NB4 (cell line): ENCODE data around the gene ELOVL1.

Experiments used
- MYC ChIP-seq: IDR thresholded peaks from 2 replicates; pipeline ENCODE4 v1.6.1; 2011; ENCODE audit warnings: low read depth, low read length
- POLR2A ChIP-seq: IDR thresholded peaks from 2 replicates; pipeline ENCODE4 v1.6.1; 2011; ENCODE audit warnings: mild to moderate bottlenecking; ENCODE audit not compliant: insufficient read length; ENCODE audit errors: extremely low read depth
- TF ChIP-seq, protein P1 (sequence below): IDR thresholded peaks from one replicate; pipeline ENCODE4 v1.5.1; 2012; ENCODE audit warnings: low read depth, low read length
- TF ChIP-seq, protein P2 (sequence below): IDR thresholded peaks from 2 replicates; pipeline ENCODE4 v1.6.1; 2011; ENCODE audit warnings: low read depth, low read length

DNA sequence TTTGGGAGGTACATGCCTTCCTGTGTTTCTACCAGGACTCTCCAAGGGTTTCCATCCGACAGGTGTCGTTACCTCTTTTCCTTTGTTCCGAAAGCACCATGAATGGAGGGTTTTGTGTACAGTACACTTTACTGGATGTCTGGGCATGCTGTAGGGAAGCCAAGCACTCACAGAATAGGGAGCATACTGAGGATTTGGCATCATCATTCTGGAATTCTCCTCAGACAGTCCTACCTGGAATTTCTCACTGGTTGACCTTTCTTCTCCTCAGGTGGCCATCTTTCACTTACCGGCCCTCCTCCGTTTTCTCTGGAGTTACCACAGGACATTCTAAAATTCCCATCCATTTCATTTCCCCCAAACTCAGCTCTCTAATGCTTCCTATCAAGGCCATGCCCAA is 36.1 kb downstream of the ELOVL1 start:
- TF ChIP-seq, protein P1, sequence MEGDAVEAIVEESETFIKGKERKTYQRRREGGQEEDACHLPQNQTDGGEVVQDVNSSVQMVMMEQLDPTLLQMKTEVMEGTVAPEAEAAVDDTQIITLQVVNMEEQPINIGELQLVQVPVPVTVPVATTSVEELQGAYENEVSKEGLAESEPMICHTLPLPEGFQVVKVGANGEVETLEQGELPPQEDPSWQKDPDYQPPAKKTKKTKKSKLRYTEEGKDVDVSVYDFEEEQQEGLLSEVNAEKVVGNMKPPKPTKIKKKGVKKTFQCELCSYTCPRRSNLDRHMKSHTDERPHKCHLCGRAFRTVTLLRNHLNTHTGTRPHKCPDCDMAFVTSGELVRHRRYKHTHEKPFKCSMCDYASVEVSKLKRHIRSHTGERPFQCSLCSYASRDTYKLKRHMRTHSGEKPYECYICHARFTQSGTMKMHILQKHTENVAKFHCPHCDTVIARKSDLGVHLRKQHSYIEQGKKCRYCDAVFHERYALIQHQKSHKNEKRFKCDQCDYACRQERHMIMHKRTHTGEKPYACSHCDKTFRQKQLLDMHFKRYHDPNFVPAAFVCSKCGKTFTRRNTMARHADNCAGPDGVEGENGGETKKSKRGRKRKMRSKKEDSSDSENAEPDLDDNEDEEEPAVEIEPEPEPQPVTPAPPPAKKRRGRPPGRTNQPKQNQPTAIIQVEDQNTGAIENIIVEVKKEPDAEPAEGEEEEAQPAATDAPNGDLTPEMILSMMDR = no peak
- TF ChIP-seq POLR2A (no peak), MYC (no peak)
- TF ChIP-seq, protein P2, sequence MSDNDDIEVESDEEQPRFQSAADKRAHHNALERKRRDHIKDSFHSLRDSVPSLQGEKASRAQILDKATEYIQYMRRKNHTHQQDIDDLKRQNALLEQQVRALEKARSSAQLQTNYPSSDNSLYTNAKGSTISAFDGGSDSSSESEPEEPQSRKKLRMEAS = no peak
